ENCODE results near the gene CNTNAP4.

DNA sequence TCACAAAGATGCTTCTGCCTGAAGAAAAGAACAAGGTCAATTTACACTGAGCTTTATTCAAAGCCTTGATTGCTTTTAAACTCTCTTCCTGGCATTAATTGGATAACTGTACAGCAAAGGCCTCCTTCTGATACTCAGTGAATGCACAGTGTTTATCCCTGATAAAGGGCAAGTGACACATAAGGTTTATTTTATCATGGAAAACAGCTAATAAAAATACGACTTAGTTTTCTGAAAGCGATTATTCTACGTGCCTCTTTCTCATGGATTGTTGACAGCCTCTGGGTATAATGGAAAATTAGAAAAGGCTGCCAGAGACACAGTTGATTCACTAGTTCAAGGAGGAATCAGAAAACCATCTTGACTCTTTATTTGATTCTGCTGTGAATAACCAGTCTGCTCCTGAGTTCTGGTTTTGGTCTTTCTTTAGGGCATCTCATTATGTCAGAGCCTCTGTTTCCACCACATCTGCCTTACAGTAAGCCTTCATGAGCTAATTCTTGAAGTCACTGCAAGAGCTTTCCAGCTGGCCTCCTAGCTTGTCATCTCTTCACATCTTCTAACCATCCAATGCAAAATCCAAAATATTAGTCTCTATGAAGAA is 212.9 kb downstream of the CNTNAP4 start:
- TF ChIP-seq, protein P1, sequence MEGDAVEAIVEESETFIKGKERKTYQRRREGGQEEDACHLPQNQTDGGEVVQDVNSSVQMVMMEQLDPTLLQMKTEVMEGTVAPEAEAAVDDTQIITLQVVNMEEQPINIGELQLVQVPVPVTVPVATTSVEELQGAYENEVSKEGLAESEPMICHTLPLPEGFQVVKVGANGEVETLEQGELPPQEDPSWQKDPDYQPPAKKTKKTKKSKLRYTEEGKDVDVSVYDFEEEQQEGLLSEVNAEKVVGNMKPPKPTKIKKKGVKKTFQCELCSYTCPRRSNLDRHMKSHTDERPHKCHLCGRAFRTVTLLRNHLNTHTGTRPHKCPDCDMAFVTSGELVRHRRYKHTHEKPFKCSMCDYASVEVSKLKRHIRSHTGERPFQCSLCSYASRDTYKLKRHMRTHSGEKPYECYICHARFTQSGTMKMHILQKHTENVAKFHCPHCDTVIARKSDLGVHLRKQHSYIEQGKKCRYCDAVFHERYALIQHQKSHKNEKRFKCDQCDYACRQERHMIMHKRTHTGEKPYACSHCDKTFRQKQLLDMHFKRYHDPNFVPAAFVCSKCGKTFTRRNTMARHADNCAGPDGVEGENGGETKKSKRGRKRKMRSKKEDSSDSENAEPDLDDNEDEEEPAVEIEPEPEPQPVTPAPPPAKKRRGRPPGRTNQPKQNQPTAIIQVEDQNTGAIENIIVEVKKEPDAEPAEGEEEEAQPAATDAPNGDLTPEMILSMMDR (IDR thresholded peaks at IDR 0.05 in 2 of 3, conservative IDR thresholded peaks at IDR 0.05 in 1 of 3; ENCODE audit: borderline replicate concordance in 1 of 3, insufficient read depth in 1 of 3, low read depth in 2 of 3, low read length in 2 of 3), result no peak
- TF ChIP-seq POLR2A (IDR thresholded peaks at IDR 0.05; ENCODE audit: borderline replicate concordance, extremely low read depth, insufficient read depth, insufficient read length), result no peak
- no peak for TF ChIP-seq SP1 (IDR thresholded peaks at IDR 0.05; ENCODE audit: low read depth)
- TF ChIP-seq REST (IDR thresholded peaks at IDR 0.05; ENCODE audit: low read depth), result no peak
- TF ChIP-seq POLR2AphosphoS5 (IDR thresholded peaks at IDR 0.05; ENCODE audit: low read depth, low read length), result no peak
- TF ChIP-seq FOSL1 (IDR thresholded peaks at IDR 0.05; ENCODE audit: low read depth), result no peak

Data from HCT116 (cell line).